Subcutaneous adipose tissue (tissue), 4 donors: ENCODE results near the gene FKBP15. TPM values are rescaled to one million over a fixed set of nuclear protein-coding genes. Genes with fewer than 3 reads are reported as not detected.

Experiments
- CTCF ChIP-seq: fragments of 450-650 bp; IDR thresholded peaks from one replicate; pipeline ENCODE4 v1.5.1; 2016; ENCODE audit warnings: low read depth, mild to moderate bottlenecking, control low read depth, antibody characterized with exemption, moderate library complexity
- total RNA-seq, 4 donors: library from RNA; depleted of rRNA; stranded (reverse); fragments of >200 nt; gene quantifications; one replicate each; pipeline ENCODE4 v1.1.0, GENCODE V29; 2016

Gene FKBP15
- total RNA-seq, 4 donors from 2014 or later, result 24.9 to 51.7 (median 32.0) TPM

GRCh38 chr9:113131689-113132151 is 89.4 kb downstream of the FKBP15 start:
- no peak for TF ChIP-seq CTCF

- TF ChIP-seq CTCF, result no peak
Observed at GRCh38 chr9:113129884-113130283, 91.2 kb downstream of the FKBP15 start.

GRCh38 chr9:113129466-113129865 is 91.6 kb downstream of the FKBP15 start:
- TF ChIP-seq CTCF, result no peak

GRCh38 chr9:113125386-113126035 is 95.6 kb downstream of the FKBP15 start:
- TF ChIP-seq CTCF, result no peak

Other genes starting within 250 kb of the FKBP15 start
- gene ZNF883, start 209.1 kb downstream of the FKBP15 start, total RNA-seq, result 1 to 10 TPM in 1 of 4 donors, under 1 TPM in 1, not detected in 2; 0.66 to 1.5 TPM
- gene ZFP37, start 164.6 kb downstream of the FKBP15 start, total RNA-seq, result 1 to 10 TPM; 1.3 to 2.4 (median 2.2) TPM
- 100 to 1,000 TPM in 2 of 4 donors, 10 to 100 TPM in 2; 42.0 to 144 (median 87.3) TPM for gene SLC31A2, start 70.3 kb downstream of the FKBP15 start, total RNA-seq
- 10 to 100 TPM; 11.9 to 28.2 (median 18.2) TPM for gene SLC31A1, start 267 bp upstream of the FKBP15 start, total RNA-seq
- gene CDC26, start 54.3 kb upstream of the FKBP15 start, total RNA-seq, result 10 to 100 TPM; 18.3 to 68.2 (median 31.5) TPM
- gene PRPF4, start 54.4 kb upstream of the FKBP15 start, total RNA-seq, result 10 to 100 TPM; 12.9 to 17.6 (median 15.7) TPM
- not detected for gene RNF183, start 82.1 kb upstream of the FKBP15 start, total RNA-seq
- gene WDR31, start 119.0 kb upstream of the FKBP15 start, total RNA-seq, result 1 to 10 TPM; 1.4 to 5.7 (median 2.3) TPM
- under 1 TPM in 1 of 4 donors, not detected in 3; 0.66 TPM for gene BSPRY, start 128.3 kb upstream of the FKBP15 start, total RNA-seq
- 10 to 100 TPM in 3 of 4 donors, 1 to 10 TPM in 1; 7.8 to 33.0 (median 20.9) TPM for gene HDHD3, start 155.7 kb upstream of the FKBP15 start, total RNA-seq
- 10 to 100 TPM; 16.8 to 46.7 (median 22.5) TPM for gene ALAD, start 180.0 kb upstream of the FKBP15 start, total RNA-seq
- 10 to 100 TPM; 20.7 to 28.4 (median 27.0) TPM for gene POLE3, start 189.4 kb upstream of the FKBP15 start, total RNA-seq
- under 1 TPM; 0.34 to 0.75 (median 0.66) TPM for gene C9orf43, start 189.5 kb upstream of the FKBP15 start, total RNA-seq
- 100 to 1,000 TPM in 1 of 4 donors, 10 to 100 TPM in 3; 25.0 to 122 (median 70.9) TPM for gene RGS3, start 242.4 kb upstream of the FKBP15 start, total RNA-seq